GM21528 (cell line): ENCODE results near the gene DIPK2B.

Experiments used
- ATAC-seq: cut with Tn5 transposase; IDR thresholded peaks from one replicate; pipeline ENCODE4 v1.9.1; 2021; ENCODE audit warnings: mild to moderate bottlenecking, moderate library complexity; ENCODE audit not compliant: unreplicated experiment, low FRiP score

DIPK2B gene, protein sequence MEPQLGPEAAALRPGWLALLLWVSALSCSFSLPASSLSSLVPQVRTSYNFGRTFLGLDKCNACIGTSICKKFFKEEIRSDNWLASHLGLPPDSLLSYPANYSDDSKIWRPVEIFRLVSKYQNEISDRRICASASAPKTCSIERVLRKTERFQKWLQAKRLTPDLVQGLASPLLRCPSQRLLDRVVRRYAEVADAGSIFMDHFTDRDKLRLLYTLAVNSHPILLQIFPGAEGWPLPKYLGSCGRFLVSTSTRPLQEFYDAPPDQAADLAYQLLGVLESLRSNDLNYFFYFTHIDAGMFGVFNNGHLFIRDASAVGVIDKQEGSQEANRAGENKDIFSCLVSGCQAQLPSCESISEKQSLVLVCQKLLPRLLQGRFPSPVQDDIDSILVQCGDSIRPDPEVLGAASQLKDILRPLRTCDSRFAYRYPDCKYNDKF

DNA sequence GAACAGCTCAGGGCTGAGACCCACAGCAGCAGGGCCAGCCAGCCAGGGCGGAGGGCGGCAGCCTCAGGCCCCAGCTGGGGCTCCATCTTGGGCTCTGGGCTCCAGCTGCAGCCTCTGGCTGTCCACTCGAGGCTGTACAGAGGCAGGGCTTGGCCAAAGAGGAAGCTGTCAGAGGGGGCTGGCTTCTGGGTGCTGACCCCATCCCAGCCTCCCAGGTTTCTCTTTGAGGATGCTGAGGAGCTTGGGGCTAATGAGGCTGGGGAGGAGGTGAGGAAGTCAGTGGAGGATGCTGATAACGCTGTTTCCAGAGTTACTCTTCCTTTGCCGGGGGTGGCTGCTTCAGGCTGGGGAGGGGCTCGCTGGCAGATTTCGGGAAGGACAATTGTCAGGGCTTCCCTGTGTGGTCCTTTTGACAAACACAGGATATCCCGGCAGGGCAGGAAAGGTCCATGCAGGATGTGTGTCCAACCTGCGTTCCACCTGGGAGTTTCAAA lies at the start of gene DIPK2B:
TSS of gene DIPK2B (minus strand) at position 136 of the 494 bp plus-strand sequence. CDS start at position 86, 50 bp downstream.
- no peak for ATAC-seq

DNA sequence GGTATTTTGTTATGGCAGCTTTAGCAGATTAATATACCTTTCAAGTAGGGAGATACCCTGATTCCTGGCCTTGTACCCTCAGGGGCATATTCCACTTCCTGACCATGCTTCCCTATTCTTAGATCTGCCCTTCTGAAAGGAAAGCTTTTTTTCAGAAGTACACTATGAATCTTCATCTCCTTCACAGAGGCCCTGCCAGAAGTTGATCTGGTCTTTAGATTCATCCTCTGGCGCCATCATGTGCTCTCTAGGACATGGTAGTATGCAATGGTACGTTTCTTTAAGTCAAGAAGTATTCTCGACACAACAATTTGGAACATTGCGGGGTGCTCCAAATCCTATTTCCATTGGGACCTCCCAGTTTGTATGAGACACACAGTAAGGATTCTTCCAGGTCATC lies 39.6 kb upstream of the DIPK2B start:
- ATAC-seq = no peak

GRCh38 chrX:45238489-45238888 lies 37.8 kb upstream of the DIPK2B start:
- no peak for ATAC-seq

- no peak for ATAC-seq
Observed at GRCh38 chrX:45233531-45233930, 32.9 kb upstream of the DIPK2B start.

GRCh38 chrX:45232139-45232538 lies 31.5 kb upstream of the DIPK2B start:
- no peak for ATAC-seq

- no peak for ATAC-seq
Observed at GRCh38 chrX:45230410-45230809, 29.7 kb upstream of the DIPK2B start.

DNA sequence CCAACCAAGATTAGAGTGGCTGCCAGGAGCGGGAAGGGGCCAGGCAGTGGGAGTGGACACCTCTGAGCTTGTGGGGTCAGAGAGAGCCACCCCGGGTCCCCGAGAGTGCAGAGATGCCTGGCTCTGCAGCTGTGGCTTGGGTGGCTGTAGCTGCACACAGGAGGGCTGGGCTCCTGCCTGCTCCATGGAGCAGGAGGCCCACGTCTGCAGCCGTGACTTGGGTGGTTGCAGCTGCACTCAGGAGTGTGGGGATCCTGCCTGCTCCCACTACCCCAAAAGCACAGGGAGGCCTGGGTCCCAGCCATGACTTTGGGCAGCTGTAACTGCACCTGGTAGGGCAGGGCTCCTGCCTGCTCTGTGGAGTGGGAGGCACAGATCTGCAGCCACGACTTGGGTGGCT lies 28.7 kb upstream of the DIPK2B start:
- ATAC-seq = no peak

GRCh38 chrX:45228126-45228525 lies 27.4 kb upstream of the DIPK2B start:
- ATAC-seq = no peak

DNA sequence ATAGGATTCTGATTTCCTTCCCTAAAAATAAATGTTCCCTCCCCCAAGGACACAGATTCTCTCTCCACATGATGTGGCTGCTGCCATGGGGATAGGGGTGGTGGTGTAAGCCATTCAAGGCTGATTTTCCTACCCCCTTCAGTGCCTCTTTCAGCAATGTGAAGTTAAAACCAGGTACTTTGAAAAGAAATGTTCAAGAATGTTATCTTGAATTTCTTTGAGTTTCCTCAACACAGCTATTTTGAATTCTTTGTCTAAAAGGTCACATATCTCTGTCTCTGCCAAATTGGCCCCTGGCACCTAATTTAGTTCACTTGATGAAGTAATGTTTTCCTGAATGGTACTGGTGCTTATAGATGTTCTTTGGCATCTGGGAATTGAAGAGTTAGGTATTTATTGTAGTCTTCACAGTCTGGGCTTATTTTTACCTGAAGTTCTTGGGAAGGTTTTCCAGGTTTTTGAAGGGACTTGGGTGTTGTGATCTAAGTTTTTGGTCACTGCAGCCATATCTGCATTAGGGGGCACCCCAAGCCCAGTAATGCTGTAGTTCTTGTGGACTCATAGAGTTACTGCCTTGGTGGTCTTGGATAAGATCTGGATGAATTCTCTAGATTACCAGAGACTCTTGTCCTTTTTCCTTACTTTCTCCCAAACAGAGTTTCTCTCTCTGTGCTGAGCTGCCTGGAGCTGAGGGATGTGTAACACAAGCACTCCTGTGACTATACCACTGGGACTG lies 7.6 kb upstream of the DIPK2B start:
- ATAC-seq = no peak

GRCh38 chrX:45202171-45202570 lies 1.5 kb upstream of the DIPK2B start:
- no peak for ATAC-seq

- no peak for ATAC-seq
Observed at GRCh38 chrX:45198706-45199105, 2.0 kb downstream of the DIPK2B start.

DNA sequence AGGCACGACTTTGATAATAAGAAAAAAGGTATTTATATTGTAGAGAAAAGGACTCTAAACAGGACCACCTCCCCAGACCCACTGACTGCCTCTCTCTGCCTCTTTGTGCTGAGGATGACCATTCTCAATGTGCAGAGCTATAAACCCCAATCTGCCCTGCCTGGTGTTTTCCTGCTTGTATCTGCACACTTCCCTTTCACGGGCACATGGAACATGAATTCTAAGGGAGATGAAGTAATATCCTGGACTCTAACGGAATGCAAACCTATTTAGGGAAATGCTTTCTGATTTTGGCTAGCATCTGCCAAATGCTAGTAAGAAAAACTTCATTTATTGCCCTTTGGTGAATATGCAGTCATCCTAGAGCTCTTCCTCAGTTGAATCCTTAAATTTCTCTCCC lies 2.4 kb downstream of the DIPK2B start:
- no peak for ATAC-seq

DNA sequence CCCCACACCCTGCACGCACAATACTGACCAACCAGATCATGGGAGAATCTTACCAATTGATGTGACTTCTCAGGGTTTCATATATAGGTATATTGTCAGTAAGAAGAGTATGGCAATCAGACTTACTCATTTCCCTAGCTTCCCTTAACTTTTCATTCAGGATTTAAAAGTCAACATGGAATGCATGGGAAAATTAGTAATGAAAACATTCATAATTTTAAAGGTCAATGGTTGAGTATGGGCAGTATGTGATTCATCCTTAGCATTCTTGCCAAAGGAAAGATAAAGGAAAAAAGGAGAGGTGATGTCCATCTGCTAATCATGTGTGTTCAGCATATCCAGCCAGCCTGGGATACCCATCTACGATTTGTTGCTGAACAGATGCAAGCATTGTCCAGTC lies 4.0 kb downstream of the DIPK2B start:
- ATAC-seq = no peak

DNA sequence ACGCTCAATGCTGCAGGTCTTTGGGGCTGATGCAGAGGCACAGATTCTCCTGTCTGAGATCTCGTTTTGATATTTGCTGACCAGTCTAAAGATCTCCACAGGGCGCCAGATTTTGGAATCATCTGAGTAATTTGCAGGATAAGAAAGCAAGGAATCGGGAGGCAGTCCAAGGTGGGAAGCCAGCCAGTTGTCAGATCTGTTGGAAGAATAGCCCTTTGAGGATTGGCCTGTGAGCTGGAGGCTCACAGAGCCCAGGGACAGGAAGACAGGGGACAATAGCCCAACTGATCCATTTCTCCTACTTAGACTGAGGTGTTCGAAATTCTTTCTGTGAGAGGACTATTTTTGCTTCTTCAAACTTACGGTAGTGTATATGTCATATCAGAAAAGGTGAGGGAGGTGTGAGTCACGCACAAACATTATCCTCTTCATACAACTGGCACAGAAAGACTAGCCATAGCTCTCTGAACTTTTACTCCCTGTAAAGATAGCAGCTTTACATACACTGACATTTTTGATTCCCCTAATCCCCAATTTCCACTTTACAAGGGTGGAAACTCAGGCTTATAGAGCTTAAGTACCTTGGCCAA lies 8.8 kb downstream of the DIPK2B start:
- no peak for ATAC-seq

- ATAC-seq = no peak
Observed at GRCh38 chrX:45191383-45191782, 9.3 kb downstream of the DIPK2B start.

DNA sequence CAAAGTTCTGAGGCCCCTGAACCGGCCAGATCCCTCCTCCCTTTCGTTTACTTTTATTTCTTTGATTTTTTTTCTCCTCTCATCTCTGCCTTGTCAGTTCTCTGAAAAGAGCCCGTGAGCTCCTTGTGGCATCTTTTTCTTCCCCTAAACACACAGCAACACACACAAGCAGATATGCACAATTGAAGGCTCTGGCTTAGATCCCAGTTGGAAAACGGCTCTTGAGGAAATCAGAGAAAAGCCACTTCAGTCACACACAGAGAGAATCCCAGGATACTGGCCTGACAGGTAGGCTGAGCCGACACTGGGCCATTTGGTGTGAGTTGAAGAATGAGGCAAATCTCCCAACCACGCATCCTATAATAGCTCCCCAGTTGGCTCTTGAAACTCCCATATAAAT lies 12.9 kb downstream of the DIPK2B start:
- ATAC-seq = no peak

DNA sequence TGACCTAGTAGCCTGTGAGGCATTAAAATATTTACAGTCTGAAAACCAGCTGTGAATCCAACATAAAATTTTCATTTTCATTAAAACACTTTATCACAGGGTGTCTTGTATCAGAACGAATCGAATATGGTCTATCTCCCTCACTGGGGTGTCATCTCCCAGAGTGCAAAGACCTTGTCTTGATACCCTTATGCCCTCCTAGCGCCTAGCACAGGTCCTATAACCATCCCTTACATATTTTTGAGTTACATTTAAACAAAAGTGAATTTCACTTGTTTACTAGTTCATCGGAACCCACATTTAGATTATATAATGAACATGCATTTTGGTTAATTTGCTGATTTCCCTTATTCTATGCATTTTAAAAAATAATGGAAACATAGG lies 14.0 kb downstream of the DIPK2B start:
- no peak for ATAC-seq

- no peak for ATAC-seq
Observed at GRCh38 chrX:45184211-45184610, 16.5 kb downstream of the DIPK2B start.

DNA sequence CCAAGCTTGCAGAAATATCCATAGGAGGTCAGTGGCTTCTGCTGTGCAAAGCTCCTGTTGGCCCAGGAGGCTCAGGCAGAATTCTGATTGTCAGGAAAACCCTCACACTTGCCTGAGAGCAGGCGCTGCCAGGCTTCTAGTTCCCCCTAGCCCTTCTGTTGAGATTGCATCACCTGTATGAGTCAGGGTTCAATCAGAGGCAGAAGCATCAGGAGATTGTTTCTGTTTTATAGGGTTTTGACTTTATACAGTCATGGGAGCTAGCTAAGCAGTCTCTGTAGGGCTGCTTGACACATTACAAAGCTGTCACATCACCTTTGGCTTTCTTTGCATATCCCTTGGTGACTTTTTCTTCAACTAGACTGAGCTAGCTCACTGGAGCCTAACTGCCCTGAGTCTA lies 27.8 kb downstream of the DIPK2B start:
- ATAC-seq = no peak

- no peak for ATAC-seq
Observed at GRCh38 chrX:45166781-45167180, 33.9 kb downstream of the DIPK2B start.

DNA sequence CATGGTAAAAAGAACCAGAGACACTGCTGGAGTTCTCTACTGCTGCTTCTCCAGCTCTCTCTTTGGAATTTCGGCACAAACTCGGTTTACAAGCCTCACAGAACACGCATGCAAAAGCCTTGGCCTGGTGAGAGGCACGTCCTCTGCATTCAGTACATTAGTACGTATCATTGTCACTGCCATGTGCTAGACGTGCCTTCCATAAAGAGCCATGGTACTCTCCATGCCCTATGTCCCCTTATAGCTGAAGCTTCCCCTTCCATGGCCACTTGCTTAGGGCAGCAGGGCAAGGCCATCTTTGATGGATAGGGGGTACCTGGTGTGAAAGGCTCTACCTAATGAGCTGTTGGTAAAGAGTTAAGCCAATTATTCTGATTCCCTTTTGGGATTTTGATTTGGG lies 35.0 kb downstream of the DIPK2B start:
- no peak for ATAC-seq
